ENCODE results near the gene ACACA.
"Not testable (repeated sequence)": the region's sequence is repeated elsewhere in the genome, so short reads cannot be mapped to it uniquely, and the experiment has no call there.

Gene ACACA

DNA sequence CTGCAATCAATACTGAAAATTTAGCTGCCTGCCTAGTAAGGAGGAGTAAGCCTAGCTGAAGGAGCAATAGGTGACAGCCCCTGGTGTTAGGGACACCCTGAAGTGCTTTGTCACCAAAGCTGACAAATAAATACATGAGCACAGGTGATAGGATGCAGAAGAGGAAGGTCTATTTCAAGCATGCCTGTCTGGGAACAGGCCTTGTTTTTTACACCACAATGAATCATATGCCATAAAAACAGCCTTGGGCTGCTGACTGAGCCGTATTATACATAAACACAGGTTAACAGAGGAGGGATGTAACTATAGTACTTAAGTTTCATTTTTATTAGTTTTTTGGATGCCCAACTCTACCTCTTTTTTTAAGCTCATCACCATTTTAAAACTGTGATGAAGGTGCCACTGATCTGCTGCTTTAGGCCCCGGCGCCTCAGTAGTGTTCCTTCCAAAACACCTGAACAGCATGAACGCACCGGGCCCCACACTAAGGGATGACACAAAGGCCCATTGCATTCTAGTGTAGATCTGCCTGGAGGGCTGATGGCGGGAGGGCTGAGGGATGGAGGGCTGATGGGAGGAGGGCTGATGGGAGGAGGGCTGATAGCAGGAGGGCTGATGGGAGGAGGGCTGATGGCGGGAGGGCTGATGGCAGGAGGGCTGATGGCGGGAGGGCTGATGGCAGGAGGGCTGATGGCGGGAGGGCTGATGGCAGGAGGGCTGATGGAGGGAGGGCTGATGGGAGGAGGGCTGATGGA is 307.5 kb downstream of the ACACA start:
- peak; percentile 28 for DNase-seq (ENCODE audit: low spot score)

DNA sequence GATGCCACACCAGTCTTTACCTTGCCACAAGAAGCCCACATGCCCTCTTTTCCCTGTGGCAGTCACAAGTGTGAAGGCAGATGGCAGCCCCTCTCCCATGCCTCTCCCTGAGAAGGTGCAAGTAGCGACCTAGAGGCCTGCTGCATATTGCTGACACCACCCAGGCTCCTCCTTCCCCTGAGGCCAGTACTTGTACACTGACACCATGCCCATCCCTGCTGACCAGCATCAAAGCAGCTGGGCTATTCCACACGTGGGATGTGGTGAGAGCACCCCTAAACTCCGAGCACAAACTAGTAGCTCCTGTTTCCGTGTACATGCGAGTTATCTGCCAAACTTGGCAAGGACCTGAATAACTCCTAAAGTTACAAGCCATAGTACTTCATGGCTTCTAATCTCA is 308.5 kb downstream of the ACACA start:
- DNase-seq (ENCODE audit: low spot score) = no peak

DNA sequence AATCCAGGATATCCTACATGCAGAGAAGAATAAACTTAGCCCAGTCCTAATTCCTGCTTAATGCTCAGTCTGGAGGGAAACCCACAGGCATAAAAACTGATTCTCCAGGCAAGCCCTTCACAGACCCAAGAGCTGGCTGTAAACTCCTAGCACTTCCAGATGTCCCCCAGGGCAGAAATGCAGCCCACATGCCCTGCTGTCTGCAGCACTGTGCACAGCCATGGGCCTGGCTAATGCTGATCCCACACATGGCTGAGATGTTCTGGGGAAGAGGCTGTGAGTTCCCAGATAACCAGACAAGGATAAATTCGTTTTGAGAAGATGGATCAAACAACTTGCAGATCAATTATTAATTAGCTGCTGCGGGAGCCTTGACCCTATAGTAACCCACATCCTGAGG is 309.5 kb downstream of the ACACA start:
- DNase-seq (ENCODE audit: low spot score) = no peak

DNA sequence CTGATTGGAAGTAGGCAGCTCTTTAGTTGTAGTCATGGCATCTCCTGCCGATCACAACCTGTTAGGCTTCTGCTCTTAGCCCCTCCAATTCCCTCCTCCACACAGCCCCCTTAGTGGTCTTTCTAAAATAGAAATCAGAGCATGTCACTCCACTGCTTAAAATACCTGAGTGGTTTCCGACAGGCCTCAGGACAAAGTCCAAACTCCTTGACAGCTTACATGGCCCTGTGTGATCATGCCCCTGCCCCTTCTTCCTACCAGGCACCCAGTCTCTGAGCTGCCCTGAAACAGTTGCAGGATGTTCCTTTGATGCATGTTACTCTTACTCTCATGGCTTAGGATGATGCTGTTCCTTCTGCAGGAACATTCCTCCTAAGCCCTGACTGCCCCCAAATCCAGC is 310.6 kb downstream of the ACACA start:
- no peak for DNase-seq (ENCODE audit: low spot score)

DNA sequence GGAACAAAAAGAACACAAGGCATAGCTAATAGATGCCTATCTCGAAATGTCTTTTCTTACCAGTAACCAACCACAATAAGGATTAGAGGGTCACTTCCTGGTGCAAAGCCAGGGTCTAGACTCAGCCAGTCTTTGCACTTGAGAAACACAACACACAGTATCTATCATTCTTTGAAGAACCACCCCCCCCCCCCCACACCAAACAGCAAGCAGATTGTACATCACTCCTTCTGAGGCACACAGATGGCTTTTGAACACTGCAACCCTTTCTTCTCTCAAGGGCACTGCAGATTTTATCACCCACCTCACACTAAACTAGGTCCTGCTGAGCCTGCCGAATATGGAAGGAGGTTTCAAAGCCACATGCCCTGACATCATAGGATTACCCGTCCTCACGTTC is 312.2 kb downstream of the ACACA start:
- DNase-seq (ENCODE audit: low spot score) = no peak

DNA sequence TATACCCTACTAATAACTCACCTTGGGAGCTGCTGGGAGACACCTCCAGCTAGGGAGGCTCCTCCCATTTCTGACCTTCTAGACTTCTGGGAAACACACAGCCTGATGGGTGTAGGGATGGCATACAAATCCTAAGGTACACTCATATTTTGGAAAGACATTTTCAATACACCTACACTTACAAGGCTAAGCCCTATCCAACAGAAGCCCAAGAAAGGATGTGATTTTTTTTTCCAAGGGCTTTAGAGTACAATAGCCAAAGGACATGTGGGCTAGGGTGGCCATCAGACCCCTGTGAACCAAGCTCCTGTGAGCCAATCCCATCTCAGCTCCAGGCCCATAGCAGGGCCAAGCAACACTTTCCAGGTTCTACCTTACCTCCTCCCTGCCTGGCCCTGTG is 313.9 kb downstream of the ACACA start:
- DNase-seq (ENCODE audit: low spot score) = no peak

DNA sequence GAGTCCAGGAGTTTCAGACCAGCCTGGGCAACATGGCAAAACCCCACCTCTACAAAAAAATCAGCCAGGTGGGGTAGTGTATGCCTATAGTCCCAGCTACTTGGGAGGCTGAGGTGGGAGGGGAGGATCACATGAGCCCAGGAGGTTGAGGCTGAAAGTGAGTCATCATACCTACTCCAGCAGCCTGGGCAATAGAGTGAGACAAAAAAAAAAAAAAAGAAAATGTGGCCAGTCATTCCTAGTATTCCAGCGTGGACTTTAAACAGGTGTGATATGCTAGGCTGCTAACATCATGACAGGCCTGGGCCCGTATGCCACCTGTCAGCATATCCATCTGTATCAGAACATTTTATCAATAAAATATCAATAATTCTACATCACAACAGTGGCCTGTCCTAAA is 314.6 kb downstream of the ACACA start:
- peak; percentile 83 for DNase-seq (ENCODE audit: low spot score)

DNA sequence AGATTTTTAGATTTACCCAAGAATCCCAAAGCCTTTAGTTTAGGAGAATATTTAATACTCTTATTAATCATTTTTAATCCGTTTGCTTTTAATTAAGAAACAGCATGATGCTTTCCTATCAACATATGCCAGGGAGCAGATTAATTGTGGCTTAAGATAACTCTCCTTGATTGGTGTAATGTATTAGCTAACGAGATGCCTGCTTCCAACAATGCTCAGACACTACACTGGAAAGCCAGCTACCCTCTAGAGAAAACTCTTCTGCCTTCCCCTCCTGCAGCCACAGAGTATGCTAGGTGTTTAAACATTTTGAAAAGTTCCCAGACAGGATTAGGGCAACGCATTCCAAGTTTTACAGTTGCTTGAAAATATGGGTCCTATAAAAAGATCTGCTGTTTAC is 315.7 kb downstream of the ACACA start:
- no peak for DNase-seq (ENCODE audit: low spot score)

DNA sequence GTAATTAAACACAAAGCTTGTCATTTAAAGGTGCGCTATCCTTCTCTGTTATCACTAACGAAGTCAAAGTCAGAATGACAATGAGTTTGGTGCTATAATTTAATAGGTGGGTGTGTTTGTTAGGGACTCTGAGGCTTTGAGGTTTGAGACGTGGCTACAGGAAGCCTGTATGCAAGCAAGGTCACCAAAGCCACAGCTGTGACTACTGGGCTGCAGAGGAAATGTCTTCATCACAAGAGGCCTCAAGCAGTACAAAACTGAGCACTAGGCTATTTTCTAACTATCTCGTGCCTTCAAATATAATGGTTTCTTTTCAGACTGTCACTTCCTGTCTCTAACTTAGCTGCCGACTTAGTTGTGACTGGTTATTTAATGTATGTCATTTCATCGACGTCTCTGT is 316.7 kb downstream of the ACACA start:
- DNase-seq (ENCODE audit: low spot score) = no peak

DNA sequence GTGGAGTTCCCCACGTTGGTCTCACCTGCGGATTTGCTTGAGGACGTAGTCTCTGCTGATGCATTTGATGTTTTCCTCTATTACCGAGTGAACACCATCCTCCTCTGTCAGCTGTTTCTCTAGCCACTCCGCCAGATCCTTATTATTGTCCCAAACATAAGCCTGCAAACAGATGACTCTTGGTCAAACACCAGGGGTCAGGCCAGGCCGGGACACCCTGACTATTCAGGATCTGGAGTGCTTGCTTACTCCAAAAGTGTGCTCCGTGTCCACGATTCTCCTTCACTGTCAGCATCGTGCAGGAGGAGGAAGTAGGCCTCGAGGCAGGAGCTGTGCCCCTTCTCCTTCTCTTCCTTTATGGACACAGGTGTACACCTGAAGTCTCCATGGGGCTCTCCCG is 317.7 kb downstream of the ACACA start:
- no peak for DNase-seq (ENCODE audit: low spot score)

DNA sequence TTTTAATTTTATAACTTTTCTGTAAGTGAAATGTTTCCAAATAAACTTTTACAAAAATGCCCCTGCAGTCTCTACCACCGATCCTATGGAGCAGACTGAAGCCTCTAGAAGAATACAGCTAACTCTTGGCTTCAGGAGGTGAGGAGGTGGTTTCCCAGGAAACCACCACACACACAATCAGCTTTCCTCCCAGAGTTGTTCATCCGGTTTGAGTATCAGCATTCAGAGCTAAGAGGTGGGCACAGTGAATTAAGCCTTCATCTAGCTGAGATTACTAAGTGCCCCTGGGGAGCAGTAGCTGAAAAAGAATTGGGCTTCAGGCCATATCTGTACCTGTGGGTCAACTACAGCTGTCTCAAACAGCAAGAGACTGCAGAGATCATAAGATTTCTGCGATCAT is 318.2 kb downstream of the ACACA start:
- peak; percentile 35 for DNase-seq (ENCODE audit: low spot score)

DNA sequence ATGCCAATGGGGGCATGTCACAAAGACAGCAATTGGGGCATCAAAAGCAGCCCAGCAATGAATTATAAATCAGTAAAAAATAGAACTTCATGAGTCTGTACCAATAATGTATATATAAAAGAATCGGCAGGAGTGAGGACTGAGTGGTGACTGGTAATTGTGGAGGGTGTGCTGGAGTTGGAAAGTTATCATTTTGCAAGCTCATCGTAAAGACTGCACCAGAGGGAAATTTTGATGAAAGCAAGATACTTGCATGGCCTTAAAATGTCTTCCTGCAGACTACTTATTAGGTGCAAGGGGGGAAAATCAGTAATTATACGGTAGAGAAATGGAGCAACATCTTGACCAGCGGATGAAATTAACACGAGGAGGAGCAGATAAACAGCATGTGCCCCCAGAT is 319.0 kb downstream of the ACACA start:
- no peak for DNase-seq (ENCODE audit: low spot score)

DNA sequence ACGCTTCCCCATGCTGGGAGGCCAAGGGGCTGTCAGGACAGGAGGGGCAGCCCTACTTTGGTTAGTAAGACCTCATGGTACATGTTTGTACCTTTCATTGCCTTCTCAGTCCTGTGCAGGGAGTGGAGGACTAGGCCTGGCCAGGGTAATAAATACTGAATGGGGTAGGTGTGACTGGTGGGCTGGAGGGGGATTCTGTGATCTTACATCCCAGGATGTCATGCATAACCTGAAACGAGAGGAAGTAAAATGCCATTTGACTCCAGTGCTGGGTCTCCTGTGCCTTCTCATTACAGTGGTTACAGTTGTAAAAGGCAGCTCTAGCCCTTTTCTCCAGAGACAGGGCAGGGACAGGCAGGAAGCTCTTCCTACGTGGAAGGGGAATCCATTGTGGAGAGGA is 319.7 kb downstream of the ACACA start:
- DNase-seq (ENCODE audit: low spot score) = no peak

DNA sequence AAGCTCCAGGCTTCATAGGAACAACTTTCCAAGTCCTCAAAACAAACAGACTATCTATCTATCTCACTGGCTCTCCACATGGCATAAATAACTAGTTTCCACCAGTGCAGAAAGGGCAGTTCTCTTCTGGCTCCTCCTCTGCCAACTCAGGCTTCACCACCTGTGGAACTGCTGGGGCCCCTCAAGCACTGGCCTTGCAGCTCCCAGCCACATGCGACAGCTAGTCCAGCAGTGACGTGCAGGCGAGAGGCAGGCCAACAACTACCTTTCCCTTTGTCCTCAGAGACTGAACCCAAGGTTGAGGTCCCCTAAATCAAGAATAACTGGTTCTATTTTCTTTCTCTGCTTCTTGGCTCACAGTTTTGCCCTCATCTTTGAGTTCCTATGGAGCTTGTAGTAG is 320.3 kb downstream of the ACACA start:
- DNase-seq (ENCODE audit: low spot score) = no peak

DNA sequence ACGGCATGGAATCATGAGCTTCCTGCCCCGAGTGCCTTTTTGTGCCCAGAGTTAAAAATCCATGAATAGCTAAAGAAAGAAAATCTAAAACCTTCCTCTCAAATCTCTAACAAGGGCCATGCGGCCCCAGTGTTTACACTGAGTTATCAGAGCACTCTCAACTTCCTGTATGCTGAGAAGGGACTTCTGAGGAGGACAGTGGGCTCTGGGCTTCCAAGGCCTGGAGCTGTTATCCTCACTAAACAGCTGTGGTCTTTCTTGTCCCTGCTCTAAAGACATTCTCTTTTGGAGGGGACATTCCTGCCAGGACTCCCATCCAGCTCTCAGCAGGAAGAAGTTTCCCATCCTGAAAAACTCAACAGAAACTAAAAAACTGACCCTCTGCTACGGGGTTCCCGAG is 322.3 kb downstream of the ACACA start:
- DNase-seq (ENCODE audit: low spot score) = no peak

DNA sequence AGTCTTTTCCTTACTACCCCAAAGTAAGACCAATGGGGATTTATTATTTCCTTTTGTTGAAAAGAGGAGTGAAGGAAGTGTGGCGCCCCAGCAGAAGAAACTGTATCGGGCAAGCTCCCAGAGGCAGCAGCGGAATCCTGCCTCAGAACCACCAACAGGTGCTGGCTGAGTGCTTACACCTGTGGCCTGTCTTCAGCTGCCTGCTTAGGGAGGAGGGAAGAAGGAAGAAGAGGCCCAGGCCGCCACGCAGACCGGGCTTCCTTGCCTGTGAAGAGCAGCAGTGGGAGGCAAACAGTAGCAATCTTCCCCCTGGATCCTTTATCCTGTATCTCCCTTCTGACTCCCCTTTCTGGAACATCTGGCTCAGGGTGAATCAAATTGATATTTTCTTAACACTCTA is 323.2 kb downstream of the ACACA start:
- no peak for DNase-seq (ENCODE audit: low spot score)

DNA sequence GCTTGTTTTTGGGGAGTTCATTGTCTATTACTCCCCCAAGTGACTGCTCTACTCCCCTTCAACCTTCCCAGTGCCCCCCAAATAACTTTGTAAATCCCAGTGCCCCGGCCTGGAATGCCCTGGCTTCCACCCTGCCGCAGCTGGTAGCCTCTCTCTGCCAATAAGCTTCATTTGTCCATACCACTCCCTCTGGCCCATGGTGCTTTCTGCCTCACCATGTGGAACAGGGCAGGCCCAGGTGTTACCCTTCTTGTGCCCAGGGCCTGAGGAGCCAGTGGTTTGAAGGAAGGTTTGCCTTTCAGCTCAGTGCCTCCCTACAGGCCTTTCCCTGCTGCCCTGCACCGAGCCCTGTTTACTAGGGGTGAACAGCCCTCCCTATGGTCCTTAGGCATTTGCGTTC is 323.7 kb downstream of the ACACA start:
- no peak for DNase-seq (ENCODE audit: low spot score)

DNA sequence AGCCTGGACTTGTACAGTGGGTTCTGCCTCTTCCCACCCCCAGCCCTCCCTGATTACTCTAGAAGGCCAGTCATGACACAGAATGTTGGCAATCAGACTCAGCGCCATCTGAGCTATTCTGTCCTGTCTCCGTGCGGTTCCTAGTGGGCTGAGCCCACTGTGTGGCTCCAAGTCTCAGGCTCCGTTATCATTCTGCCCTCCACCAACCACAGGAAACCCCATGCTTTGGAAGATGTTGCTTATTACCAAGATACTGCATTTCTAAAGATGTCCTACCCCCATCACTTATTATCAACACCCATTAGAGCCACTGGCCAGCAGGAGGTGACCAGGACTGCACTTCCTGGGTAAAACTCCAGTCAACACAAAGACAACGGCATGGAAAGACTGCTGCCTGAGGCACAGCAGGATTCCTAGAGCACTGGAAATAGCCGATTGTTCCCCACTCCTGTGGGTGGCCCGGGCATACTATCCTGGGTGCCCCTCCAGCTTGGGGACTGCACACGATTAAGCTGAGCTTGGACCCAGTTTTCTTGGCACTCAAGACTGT is 324.2 kb downstream of the ACACA start:
- no peak for DNase-seq (ENCODE audit: low spot score)

DNA sequence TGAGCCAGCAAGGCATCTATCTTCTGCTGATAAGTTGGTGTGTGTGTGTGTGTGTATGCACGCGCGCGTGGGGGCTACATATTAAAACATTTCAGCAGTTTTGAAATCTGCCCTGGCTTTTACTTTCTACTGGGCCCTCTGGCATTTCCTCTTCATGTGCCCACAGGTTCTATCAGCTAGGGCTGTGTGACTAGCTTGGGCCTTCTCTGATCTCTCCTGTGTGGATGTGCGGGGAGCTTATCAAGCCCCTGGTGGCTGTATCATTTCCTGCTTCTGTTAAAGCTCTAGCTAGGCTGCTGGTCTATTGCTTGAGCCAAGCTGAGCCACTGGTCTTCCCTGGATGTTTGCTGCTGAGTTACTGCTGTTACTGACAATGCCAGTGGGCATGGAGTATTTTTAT is 325.3 kb downstream of the ACACA start:
- no peak for DNase-seq (ENCODE audit: low spot score)

DNA sequence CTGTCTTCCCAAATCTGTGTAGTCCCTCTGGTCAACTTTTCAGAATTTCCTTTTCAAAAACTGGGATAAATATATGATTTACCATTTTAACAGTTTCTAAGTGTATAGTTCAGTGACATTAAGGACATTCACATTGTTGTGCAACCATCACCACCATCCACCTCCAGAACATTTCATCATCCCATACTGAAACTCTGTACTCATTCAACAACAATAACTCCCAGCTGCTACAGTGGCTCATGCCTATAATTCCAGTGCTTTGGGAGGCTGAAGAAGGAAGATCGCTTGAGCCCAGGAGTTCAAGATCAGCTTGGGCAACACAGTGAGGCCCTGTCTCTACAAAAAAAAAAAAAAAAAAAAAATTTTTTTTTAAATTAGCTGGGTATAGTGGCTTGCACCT is 326.9 kb downstream of the ACACA start:
- DNase-seq (ENCODE audit: low spot score) = no peak

DNA sequence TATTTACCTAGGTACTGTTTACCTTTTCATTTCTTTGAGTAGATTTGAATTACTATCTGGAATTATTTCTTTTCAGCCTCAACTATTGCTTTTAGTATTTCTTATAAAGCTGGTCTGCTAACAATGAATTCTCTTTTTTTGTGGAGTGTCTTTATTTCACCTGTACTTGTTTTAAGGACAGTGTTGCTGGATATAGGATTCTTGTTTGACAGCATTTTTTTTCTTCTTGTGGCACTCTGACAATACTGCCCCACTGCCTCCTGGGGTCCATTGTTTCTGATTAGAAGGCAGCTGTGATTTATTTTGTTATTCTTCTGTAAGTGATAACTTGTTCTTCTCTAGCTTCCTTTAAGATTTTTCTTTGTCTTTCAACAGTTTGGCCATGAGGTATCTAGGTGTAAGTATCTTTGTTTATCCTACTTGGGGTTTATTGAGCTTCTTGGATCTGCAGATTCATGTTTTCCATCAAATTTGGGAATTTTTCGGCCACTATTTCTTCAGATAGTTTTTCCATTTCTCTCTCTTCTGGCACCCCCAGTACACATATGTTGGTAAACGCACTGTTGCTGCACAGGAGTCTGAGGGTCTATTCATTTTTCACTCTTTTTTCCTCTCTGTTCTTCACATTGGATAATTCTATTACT is 327.4 kb downstream of the ACACA start:
- no peak for DNase-seq (ENCODE audit: low spot score)

DNA sequence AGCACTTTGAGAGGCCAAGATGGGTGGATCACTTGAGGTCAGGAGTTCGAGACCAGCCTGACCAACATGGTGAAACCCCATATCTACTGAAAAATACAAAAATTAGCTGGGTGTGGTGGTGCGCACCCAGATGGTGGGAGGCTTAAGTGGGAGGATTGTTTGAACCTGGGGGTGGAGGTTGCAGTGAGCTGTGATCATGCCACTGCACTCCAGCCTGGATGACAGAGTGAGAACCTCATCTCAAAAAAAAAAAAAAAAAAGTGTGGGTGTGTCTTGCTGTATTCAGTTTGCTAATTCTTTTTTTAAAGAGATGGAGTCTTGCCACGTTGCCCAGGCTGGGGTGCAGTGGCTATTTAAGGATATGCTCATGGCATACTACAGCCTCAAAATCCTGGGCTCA is 333.2 kb downstream of the ACACA start:
- not testable (repeated sequence) for DNase-seq (ENCODE audit: low spot score)

DNA sequence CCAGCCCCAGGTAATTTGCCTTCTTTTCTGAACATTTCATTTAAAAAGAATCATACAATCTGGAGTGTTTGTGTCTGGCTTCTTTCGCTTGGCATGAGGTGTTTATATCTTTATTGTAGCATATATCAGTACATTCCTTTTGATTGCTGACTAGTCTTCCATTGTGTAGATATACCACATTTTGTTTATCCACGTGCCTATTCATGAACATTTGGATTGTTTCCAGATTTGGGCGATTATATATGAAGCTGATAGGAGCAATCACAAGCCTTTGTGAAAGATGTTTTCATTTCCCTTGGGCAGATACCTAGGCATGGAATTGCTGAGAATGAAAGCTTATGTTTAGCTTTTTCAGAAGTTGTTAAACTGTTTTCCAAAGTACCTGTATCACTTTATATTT is 337.5 kb downstream of the ACACA start:
- DNase-seq (ENCODE audit: low spot score) = no peak

DNA sequence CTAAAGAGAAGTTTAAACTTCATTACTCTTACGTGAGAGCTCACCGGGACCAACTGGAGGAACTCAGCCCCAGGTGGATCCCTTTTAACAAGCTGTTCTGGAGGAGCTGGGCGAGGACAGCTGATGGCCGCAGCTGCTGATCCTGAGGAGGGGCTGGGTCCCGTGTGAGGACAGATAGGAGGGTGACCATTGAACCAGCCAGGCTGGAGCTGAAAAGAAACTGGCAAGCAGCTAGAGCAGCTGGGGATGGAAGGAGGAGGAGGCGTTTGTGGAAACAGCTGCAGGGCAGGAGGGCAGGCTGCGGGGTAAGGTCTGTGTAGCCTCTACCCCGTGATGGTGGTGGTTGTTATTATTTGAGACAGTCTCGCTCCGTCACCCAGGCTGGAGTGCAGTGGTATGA is 338.4 kb downstream of the ACACA start:
- no peak for DNase-seq (ENCODE audit: low spot score)

All from kidney tubule cell (primary cell).